ENCODE data around the gene EME1.

GRCh38 chr17:50326831-50327364 is 46.1 kb upstream of the EME1 start:
- TF ChIP-seq POLR2A (IDR thresholded peaks at IDR 0.05; ENCODE audit: low read depth, low read length) (no peak), PAX5 (IDR thresholded peaks at IDR 0.05; ENCODE audit: insufficient read depth, low read length, severe bottlenecking) (no peak), TAF1 (IDR thresholded peaks at IDR 0.05; ENCODE audit: low read depth, low read length) (no peak), POLR2AphosphoS5 (IDR thresholded peaks at IDR 0.05; ENCODE audit: low read depth, low read length) (no peak), SPI1 (IDR thresholded peaks at IDR 0.05; ENCODE audit: low read depth, low read length) (peak; percentile 5; the same call in 1 of the 2 replicates)
